Progenitor cell of endocrine pancreas (in vitro differentiated cells): ENCODE measurements around the gene NPVF. TPM values are rescaled to one million over a fixed set of nuclear protein-coding genes. Genes with fewer than 3 reads are reported as not detected.

Source experiments
- DNase-seq: peaks from one replicate; pipeline ENCODE4 v3.0.0; 2021; ENCODE audit warnings: low spot score; ENCODE audit not compliant: unreplicated experiment
- H3K27ac Mint-ChIP-seq: 2 replicates; pipeline ENCODE4 v1.8.0; 2021; ENCODE audit warnings: mild to moderate bottlenecking, moderate library complexity, mixed read lengths
- H3K27me3 Mint-ChIP-seq: 2 replicates; pipeline ENCODE4 v1.8.0; 2021; ENCODE audit warnings: mixed read lengths
- H3K36me3 Mint-ChIP-seq: 2 replicates; pipeline ENCODE4 v1.8.0; 2022; ENCODE audit warnings: mixed read lengths; ENCODE audit not compliant: insufficient read depth
- H3K4me1 Mint-ChIP-seq: 2 replicates; pipeline ENCODE4 v1.8.0; 2021; ENCODE audit warnings: low read depth, mixed read lengths
- H3K4me3 Mint-ChIP-seq: 2 replicates; pipeline ENCODE4 v1.8.0; 2021; ENCODE audit warnings: low read depth, mild to moderate bottlenecking, moderate library complexity, mixed read lengths
- H3K9me3 Mint-ChIP-seq: 2 replicates; pipeline ENCODE4 v1.8.0; 2021; ENCODE audit warnings: low read depth, mixed read lengths
- CTCF ChIP-seq: fragments of 200-600 bp; sonication (generic); IDR thresholded peaks from one replicate; pipeline ENCODE4 v1.5.0; 2021; ENCODE audit warnings: antibody characterized with exemption, mild to moderate bottlenecking; ENCODE audit not compliant: unreplicated experiment
- total RNA-seq: library from RNA; stranded (reverse); gene quantifications from 2 replicates; pipeline ENCODE4 v1.2.1, GENCODE V29; 2021

The NPVF gene
- total RNA-seq, 1 donor from 2014 or later, result not detected

DNA sequence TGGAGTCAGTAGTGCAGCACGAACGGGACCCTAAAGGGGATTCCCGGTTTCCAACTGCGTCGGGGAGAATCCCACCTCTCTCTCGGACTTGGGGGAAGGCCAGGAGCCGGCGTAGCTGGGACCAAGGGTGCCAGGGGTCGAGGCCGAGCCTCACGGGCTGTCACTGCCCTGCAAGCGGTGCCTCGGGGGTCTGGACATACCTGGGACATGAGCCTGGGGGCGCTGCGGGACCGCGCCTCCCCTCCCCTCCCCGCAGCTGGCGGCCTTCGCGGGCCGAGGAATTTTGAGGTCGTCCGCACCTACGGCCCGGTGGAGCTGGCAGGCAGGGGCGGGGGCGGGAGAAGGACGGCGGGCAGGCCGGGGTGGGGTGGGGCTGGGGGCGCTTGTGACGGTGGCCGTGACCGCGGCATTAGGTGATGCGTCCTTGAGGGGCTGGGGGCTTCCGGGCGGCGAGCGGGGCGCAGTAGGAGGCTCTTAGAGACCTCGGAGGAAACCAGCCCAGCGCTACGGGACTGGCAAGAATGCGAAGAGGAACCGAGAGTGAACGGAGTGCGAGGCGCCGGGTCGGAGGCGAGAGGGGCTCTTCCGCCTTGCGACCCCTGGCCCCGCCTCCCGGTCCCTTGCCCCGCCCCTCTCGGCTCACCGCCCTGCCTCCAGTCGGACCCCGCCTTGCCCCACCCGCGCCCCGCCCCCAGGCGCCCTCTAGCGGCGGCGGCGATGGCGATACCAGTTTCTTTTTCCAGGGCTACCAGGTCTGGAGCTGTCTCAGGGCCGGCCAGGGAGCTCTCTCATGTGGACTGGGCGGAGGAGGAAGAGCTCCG is 48.3 kb downstream of the NPVF start:
- peak overlapping the region; percentile 98 for H3K27ac Mint-ChIP-seq
- H3K36me3 Mint-ChIP-seq, result peaks cover 2% of the 10 kb centered on the region
- no peaks in the 10 kb centered on the region for H3K9me3 Mint-ChIP-seq
- TF ChIP-seq CTCF, result peak; percentile 86
- peak; percentile 98 for DNase-seq
- H3K27me3 Mint-ChIP-seq, result peaks cover 6% of the 10 kb centered on the region
- peak overlapping the region; percentile 83 for H3K4me3 Mint-ChIP-seq
- peaks cover 5% of the 10 kb centered on the region for H3K4me1 Mint-ChIP-seq

DNA sequence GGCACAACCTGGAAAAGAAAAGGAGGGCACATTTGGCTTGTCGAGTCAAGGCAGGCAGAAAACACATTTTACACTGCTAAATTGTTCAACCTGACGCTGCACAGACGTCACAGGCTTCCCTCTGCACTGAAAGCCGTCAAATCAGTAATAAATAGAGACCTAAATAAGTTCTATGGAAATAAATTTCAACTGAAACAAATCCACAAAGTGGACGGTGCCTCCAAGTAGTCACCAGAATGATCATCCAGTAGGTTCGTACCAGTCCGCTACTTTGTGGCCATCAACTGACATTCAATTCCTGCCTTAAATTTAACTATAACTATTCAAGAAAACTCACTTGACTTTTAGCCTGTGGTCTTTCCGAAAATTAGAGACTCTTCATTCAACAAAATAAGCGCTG is 49.0 kb downstream of the NPVF start:
- TF ChIP-seq CTCF, result no peak
- H3K27me3 Mint-ChIP-seq, result peaks cover 6% of the 10 kb centered on the region
- H3K27ac Mint-ChIP-seq, result peak overlapping the region; percentile 90
- no peak for DNase-seq
- peaks cover 2% of the 10 kb centered on the region for H3K36me3 Mint-ChIP-seq
- H3K4me3 Mint-ChIP-seq, result peak overlapping the region; percentile 83
- peaks cover 5% of the 10 kb centered on the region for H3K4me1 Mint-ChIP-seq
- H3K9me3 Mint-ChIP-seq, result no peaks in the 10 kb centered on the region

Other genes with a start within 250 kb of the NPVF start
- gene OSBPL3, start 248.3 kb downstream of the NPVF start, total RNA-seq, result 11.6 and 12.1 TPM in 2 replicates
- 62.3 and 69.5 TPM in 2 replicates for gene CYCS, start 103.2 kb downstream of the NPVF start, total RNA-seq